PC-3 (cell line): ENCODE results near the gene SLC43A2. TPM values are rescaled to one million over a fixed set of nuclear protein-coding genes. Genes with fewer than 3 reads are reported as not detected.

Source experiments
- ATAC-seq: fragments of 200-7000 bp; cut with Tn5 transposase; 2 replicates; pipeline ENCODE4 v1.9.1; 2020; ENCODE audit warnings: mild to moderate bottlenecking, moderate library complexity
- BruUV-seq: library from RNA; stranded (reverse); fragments of 400-500 nt; replicated peaks from 2 replicates; lab custom pipeline; 2021; lab: Mats Ljungman, UMichigan
- CTCF ChIA-PET: fragments of 300-600 bp; sonication (Branson Sonifier 250); formaldehyde crosslinking; loops from one replicate; lab custom pipeline; 2022; ENCODE audit warnings: antibody characterized with exemption; lab: Charles Lee
- POLR2A ChIA-PET: fragments of 300-600 bp; sonication (Branson Sonifier 250); formaldehyde crosslinking; loops from one replicate; lab custom pipeline; 2022; ENCODE audit warnings: antibody characterized with exemption; ENCODE audit not compliant: unreplicated experiment; lab: Charles Lee
- DNase-seq: peaks from one replicate; pipeline ENCODE4 v3.0.0-alpha.2; 2015
- H2AFZ ChIP-seq: fragments of 300-600 bp; sonication (generic); 2 replicates; pipeline ENCODE4 v1.6.0; 2016; ENCODE audit warnings: antibody characterized with exemption, low read length
- H3F3A ChIP-seq: fragments of 300-600 bp; sonication (generic); one replicate; pipeline ENCODE4 v1.6.0; 2017; ENCODE audit warnings: antibody characterized with exemption, low read length, control low read depth, mild to moderate bottlenecking; ENCODE audit not compliant: unreplicated experiment
- H3K27ac ChIP-seq: fragments of 300-600 bp; sonication (generic); 2 replicates; pipeline ENCODE4 v1.5.1; 2016; ENCODE audit warnings: mild to moderate bottlenecking, low read length
- H3K27me3 ChIP-seq: fragments of 300-600 bp; sonication (generic); 2 replicates; pipeline ENCODE4 v1.6.1; 2016; ENCODE audit warnings: low read length, mixed read lengths
- H3K36me3 ChIP-seq: fragments of 300-600 bp; sonication (generic); 2 replicates; pipeline ENCODE4 v1.6.1; 2016; ENCODE audit warnings: low read depth, mixed run types, low read length, mixed read lengths
- H3K4me1 ChIP-seq: fragments of 300-600 bp; sonication (generic); 2 replicates; pipeline ENCODE4 v1.5.1; 2016; ENCODE audit warnings: low read length; ENCODE audit not compliant: insufficient read depth
- H3K4me2 ChIP-seq: fragments of 300-600 bp; sonication (generic); 2 replicates; pipeline ENCODE4 v1.6.0; 2016; ENCODE audit warnings: low read length
- H3K4me3 ChIP-seq: fragments of 300-600 bp; sonication (generic); 2 replicates; pipeline ENCODE4 v1.5.1; 2016; ENCODE audit warnings: mild to moderate bottlenecking, low read length, mixed read lengths
- H3K79me2 ChIP-seq: fragments of 300-600 bp; sonication (generic); 2 replicates; pipeline ENCODE4 v1.6.1; 2017; ENCODE audit warnings: low read length, mixed read lengths
- H3K9ac ChIP-seq: fragments of 300-600 bp; sonication (generic); 2 replicates; pipeline ENCODE4 v1.6.0; 2016; ENCODE audit warnings: mild to moderate bottlenecking, low read length
- H3K9me2 ChIP-seq: fragments of 300-600 bp; sonication (generic); replicated peaks from 2 replicates; pipeline ENCODE4 v1.6.1; 2016; ENCODE audit warnings: mixed run types, low read length, mixed read lengths
- H3K9me3 ChIP-seq: fragments of 300-600 bp; sonication (generic); 2 replicates; pipeline ENCODE4 v1.6.1; 2016; ENCODE audit warnings: low read length, mixed read lengths
- H4K20me1 ChIP-seq: fragments of 300-600 bp; sonication (generic); 2 replicates; pipeline ENCODE4 v1.6.1; 2016; ENCODE audit warnings: low read length, mixed read lengths
- EZH2 ChIP-seq: fragments of 300-600 bp; sonication (generic); IDR thresholded peaks from one replicate; pipeline ENCODE4 v1.6.1; 2017; ENCODE audit warnings: antibody characterized with exemption, mild to moderate bottlenecking, low read length; ENCODE audit not compliant: unreplicated experiment
- EZH2phosphoT487 ChIP-seq: fragments of 300-600 bp; sonication (generic); IDR thresholded peaks from 2 replicates; pipeline ENCODE4 v1.6.1; 2018; ENCODE audit warnings: mild to moderate bottlenecking, antibody characterized with exemption, low read length, borderline replicate concordance
- intact Hi-C: fragments of 100-400 bp; cut with micrococcal nuclease; formaldehyde crosslinking; loops from 2 replicates; pipeline ENCODE4 v1.9.0; 2023
- total RNA-seq: library from RNA; depleted of rRNA; stranded (reverse); fragments of >200 nt; gene quantifications from 2 replicates; pipeline ENCODE4 v1.2.3, GENCODE V29; 2014
- TF ChIP-seq, protein P1 (sequence below): fragments of 300-600 bp; sonication (generic); conservative IDR thresholded peaks from 2 replicates; pipeline ENCODE4 v1.5.1; 2017; ENCODE audit warnings: antibody characterized with exemption, low read depth, mild to moderate bottlenecking, low read length

The SLC43A2 gene
- total RNA-seq, 1 experiment from 2014 or later = 6.2 TPM

DNA sequence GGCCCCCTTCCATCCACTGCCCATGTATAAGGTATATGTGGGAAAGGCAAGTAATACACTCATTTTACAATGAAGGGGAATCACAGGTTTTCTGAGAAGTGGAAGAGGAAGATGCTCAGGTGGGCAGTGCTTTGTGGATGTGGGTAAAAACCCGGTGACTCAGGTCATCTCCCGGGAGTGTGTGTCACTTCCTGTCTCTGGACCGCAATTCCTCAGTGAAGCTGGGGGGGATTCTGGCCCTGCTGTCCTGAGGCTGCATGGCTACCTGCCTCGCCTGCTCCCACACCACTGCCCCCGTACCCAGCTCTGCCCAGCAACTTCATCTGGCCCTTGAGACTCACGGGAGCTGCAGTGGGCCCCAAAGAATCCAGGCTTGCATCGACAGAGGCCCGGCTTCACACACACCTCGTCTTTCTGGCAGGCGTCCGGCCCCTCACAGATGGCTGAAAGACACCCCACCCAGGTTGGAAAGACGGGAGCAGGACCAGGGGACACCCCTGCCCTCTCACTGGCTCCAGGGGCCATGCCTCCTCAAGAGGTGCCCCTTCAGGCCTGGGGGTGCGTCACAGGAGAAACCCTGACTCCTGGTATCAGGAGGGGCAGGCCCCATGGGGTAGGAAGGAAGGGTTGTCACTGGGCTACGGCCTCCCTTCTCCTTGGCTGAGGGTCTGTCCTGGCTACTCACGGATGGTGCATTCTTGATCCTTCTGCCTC lies 16.0 kb upstream of the SLC43A2 start:
- no peaks in the 10 kb centered on the region for H3K79me2 ChIP-seq
- H3K9me3 ChIP-seq = no peaks in the 10 kb centered on the region
- DNase-seq = peak; percentile 55
- intact Hi-C loops = no loop called here
- no peak overlapping the region for H2AFZ ChIP-seq
- H3K4me2 ChIP-seq = peak overlapping the region; percentile 82
- peaks cover 16% of the 10 kb centered on the region for H3K4me1 ChIP-seq
- no peaks in the 10 kb centered on the region for H3F3A ChIP-seq
- ChIA-PET CTCF (no interaction called here), POLR2A (no interaction called here)
- no peak; the same call in 1 of the 2 replicates for ATAC-seq
- no peaks in the 10 kb centered on the region for H3K27me3 ChIP-seq
- H3K27ac ChIP-seq = no peak overlapping the region
- no peaks in the 10 kb centered on the region for H4K20me1 ChIP-seq
- TF ChIP-seq, protein P1, sequence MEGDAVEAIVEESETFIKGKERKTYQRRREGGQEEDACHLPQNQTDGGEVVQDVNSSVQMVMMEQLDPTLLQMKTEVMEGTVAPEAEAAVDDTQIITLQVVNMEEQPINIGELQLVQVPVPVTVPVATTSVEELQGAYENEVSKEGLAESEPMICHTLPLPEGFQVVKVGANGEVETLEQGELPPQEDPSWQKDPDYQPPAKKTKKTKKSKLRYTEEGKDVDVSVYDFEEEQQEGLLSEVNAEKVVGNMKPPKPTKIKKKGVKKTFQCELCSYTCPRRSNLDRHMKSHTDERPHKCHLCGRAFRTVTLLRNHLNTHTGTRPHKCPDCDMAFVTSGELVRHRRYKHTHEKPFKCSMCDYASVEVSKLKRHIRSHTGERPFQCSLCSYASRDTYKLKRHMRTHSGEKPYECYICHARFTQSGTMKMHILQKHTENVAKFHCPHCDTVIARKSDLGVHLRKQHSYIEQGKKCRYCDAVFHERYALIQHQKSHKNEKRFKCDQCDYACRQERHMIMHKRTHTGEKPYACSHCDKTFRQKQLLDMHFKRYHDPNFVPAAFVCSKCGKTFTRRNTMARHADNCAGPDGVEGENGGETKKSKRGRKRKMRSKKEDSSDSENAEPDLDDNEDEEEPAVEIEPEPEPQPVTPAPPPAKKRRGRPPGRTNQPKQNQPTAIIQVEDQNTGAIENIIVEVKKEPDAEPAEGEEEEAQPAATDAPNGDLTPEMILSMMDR = no peak
- no peak overlapping the region for H3K9ac ChIP-seq
- H3K9me2 ChIP-seq = no peaks in the 10 kb centered on the region
- H3K36me3 ChIP-seq = no peaks in the 10 kb centered on the region
- no peak overlapping the region for H3K4me3 ChIP-seq
- BruUV-seq = no TSS peak

DNA sequence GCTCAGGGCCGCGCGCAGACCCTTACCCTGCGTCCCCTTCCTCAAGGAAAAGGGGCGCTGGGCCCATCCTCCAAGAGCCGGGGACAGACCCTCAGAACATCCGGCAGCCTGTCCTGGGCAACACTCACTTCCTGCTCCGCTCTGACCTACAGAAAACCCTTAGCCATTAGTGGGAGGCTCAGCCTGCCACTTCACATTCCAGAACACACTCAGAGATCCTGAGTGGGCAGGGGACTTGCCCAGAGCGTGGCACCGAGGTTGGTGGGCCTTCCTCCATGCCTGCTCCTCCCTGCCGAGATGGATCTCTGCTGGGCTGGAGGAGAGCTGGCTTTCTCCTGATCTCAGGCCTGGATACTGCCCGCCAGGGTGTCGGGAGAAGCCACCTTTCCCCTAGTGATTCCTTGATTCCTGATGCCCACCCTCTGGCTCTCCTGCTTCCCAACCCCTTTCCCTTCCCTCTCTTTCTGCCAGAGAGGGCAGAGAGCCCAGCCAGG lies 15.4 kb upstream of the SLC43A2 start:
- Histone ChIP-seq H4K20me1 (no peaks in the 10 kb centered on the region), H3K9me3 (no peaks in the 10 kb centered on the region), H2AFZ (peak overlapping the region; percentile 34; the same call in 1 of the 2 replicates), H3K4me2 (peak overlapping the region; percentile 82), H3K4me1 (peaks cover 16% of the 10 kb centered on the region), H3F3A (no peaks in the 10 kb centered on the region), H3K36me3 (no peaks in the 10 kb centered on the region), H3K79me2 (no peaks in the 10 kb centered on the region), H3K9me2 (no peaks in the 10 kb centered on the region), H3K9ac (no peak overlapping the region), H3K4me3 (peak overlapping the region; percentile 66), H3K27me3 (no peaks in the 10 kb centered on the region), H3K27ac (no peak overlapping the region)
- POLR2A ChIA-PET = no interaction called here
- CTCF ChIA-PET = no interaction called here
- TF ChIP-seq, protein P1 = no peak
- TF ChIP-seq EZH2 (no peak), EZH2phosphoT487 (no peak)
- intact Hi-C loops = no loop called here
- ATAC-seq (peak; percentile 7; the same call in 1 of the 2 replicates), DNase-seq (no peak)
- BruUV-seq = no TSS peak
